Progenitor cell of endocrine pancreas (in vitro differentiated cells): ENCODE data around the gene HECTD3. TPM values are rescaled to one million over a fixed set of nuclear protein-coding genes. Genes with fewer than 3 reads are reported as not detected.

Experiments used
- DNase-seq: peaks from one replicate; pipeline ENCODE4 v3.0.0; 2021; ENCODE audit warnings: low spot score; ENCODE audit not compliant: unreplicated experiment
- H3K27ac Mint-ChIP-seq: 2 replicates; pipeline ENCODE4 v1.8.0; 2021; ENCODE audit warnings: mild to moderate bottlenecking, moderate library complexity, mixed read lengths
- H3K27me3 Mint-ChIP-seq: 2 replicates; pipeline ENCODE4 v1.8.0; 2021; ENCODE audit warnings: mixed read lengths
- H3K36me3 Mint-ChIP-seq: 2 replicates; pipeline ENCODE4 v1.8.0; 2022; ENCODE audit warnings: mixed read lengths; ENCODE audit not compliant: insufficient read depth
- H3K4me1 Mint-ChIP-seq: 2 replicates; pipeline ENCODE4 v1.8.0; 2021; ENCODE audit warnings: low read depth, mixed read lengths
- H3K4me3 Mint-ChIP-seq: 2 replicates; pipeline ENCODE4 v1.8.0; 2021; ENCODE audit warnings: low read depth, mild to moderate bottlenecking, moderate library complexity, mixed read lengths
- H3K9me3 Mint-ChIP-seq: 2 replicates; pipeline ENCODE4 v1.8.0; 2021; ENCODE audit warnings: low read depth, mixed read lengths
- CTCF ChIP-seq: fragments of 200-600 bp; sonication (generic); IDR thresholded peaks from one replicate; pipeline ENCODE4 v1.5.0; 2021; ENCODE audit warnings: antibody characterized with exemption, mild to moderate bottlenecking; ENCODE audit not compliant: unreplicated experiment
- total RNA-seq: library from RNA; stranded (reverse); gene quantifications from 2 replicates; pipeline ENCODE4 v1.2.1, GENCODE V29; 2021

The HECTD3 gene
- total RNA-seq, 1 donor from 2014 or later = 44.2 TPM

- DNase-seq = no peak
- TF ChIP-seq CTCF = no peak
- no peak overlapping the region for H3K27ac Mint-ChIP-seq
- H3K36me3 Mint-ChIP-seq = no peaks in the 10 kb centered on the region
- H3K9me3 Mint-ChIP-seq = no peaks in the 10 kb centered on the region
- H3K27me3 Mint-ChIP-seq = no peaks in the 10 kb centered on the region
- H3K4me1 Mint-ChIP-seq = no peaks in the 10 kb centered on the region
- H3K4me3 Mint-ChIP-seq = no peak overlapping the region
These were observed 33.8 kb upstream of the HECTD3 start for GRCh38 chr1:45044916-45045315.

DNA sequence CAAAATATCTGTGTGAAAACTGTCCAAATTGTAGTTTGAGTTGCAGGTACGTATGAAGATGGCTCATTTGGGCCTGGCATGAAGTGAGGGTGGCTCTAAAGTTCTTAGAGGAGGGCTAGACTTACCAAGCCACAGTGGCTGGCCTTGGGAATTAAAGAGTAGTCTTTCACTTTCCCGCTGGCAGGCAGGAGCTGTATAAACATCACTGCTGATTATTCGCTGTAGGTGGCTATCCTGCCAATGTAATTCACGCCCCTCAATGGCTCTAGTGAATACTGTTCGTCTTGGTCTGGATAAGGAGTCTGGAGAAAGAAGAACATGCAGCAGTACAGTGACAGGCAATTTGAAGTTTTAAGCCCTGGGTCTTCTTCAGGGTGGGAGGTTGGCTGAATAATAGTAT, 32.0 kb upstream of the HECTD3 start:
- H3K4me1 Mint-ChIP-seq = peaks cover 2% of the 10 kb centered on the region

GRCh38 chr1:45040297-45040696, 29.2 kb upstream of the HECTD3 start:
- Mint-ChIP-seq H3K4me1 (peaks cover 2% of the 10 kb centered on the region), H3K4me3 (no peak overlapping the region), H3K27me3 (no peaks in the 10 kb centered on the region), H3K27ac (no peak overlapping the region), H3K36me3 (peaks cover 3% of the 10 kb centered on the region), H3K9me3 (no peaks in the 10 kb centered on the region)
- no peak for DNase-seq
- no peak for TF ChIP-seq CTCF

More for the DNA sequence above, 32.0 kb upstream of the HECTD3 start:
- no peak for DNase-seq
- no peak for TF ChIP-seq CTCF
- Mint-ChIP-seq H3K36me3 (peaks cover 2% of the 10 kb centered on the region), H3K27ac (no peak overlapping the region), H3K9me3 (no peaks in the 10 kb centered on the region), H3K4me3 (no peak overlapping the region), H3K27me3 (no peaks in the 10 kb centered on the region)

DNA sequence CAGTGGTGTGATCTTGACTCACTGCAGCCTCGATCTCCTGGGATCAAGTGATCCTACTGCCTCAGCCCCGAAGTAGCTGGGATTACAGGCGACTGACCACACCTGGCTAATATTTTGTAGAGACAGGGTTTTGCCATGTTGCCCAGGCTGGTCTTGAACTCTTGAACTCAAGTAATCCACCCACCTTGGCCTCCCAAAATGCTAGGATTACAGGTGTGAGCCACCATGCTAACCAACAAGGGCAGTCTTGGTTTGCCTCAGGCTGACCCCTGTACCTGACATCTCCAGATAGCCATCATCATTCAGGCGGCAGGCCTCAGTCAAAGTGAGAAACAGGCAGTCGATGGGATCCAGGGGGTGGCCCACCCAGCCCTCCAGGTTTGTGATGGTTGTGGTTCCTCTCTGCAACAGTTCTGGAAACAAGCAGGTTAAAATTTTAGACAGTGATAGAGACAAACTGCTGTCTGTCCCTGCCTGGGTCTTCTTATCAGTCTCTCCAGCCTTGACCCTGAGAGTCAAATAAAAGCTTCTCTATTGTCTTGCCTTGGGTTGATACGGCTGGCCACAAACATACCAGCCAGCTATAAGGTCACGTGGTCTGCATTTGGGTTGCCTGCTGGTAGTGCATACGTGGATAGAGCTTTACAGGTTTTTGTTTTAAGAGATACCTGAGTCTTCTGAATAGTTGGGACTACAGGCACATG, 27.7 kb upstream of the HECTD3 start:
- H3K4me3 Mint-ChIP-seq = no peak overlapping the region
- no peak for DNase-seq
- no peak overlapping the region for H3K27ac Mint-ChIP-seq
- no peaks in the 10 kb centered on the region for H3K27me3 Mint-ChIP-seq
- H3K4me1 Mint-ChIP-seq = peaks cover 2% of the 10 kb centered on the region
- TF ChIP-seq CTCF = no peak
- peaks cover 5% of the 10 kb centered on the region for H3K36me3 Mint-ChIP-seq
- H3K9me3 Mint-ChIP-seq = no peaks in the 10 kb centered on the region

- H3K4me3 Mint-ChIP-seq = no peak overlapping the region
- H3K27ac Mint-ChIP-seq = no peak overlapping the region
- TF ChIP-seq CTCF = no peak
- H3K27me3 Mint-ChIP-seq = no peaks in the 10 kb centered on the region
- H3K36me3 Mint-ChIP-seq = peaks cover 5% of the 10 kb centered on the region
- H3K9me3 Mint-ChIP-seq = no peaks in the 10 kb centered on the region
- no peak for DNase-seq
- H3K4me1 Mint-ChIP-seq = peaks cover 2% of the 10 kb centered on the region
These were observed 27.1 kb upstream of the HECTD3 start for GRCh38 chr1:45038240-45038639.
